ENCODE results near the gene BTBD6.
"Not testable (repeated sequence)": the region's sequence is repeated elsewhere in the genome, so short reads cannot be mapped to it uniquely, and the experiment has no call there.

Gene BTBD6

DNA sequence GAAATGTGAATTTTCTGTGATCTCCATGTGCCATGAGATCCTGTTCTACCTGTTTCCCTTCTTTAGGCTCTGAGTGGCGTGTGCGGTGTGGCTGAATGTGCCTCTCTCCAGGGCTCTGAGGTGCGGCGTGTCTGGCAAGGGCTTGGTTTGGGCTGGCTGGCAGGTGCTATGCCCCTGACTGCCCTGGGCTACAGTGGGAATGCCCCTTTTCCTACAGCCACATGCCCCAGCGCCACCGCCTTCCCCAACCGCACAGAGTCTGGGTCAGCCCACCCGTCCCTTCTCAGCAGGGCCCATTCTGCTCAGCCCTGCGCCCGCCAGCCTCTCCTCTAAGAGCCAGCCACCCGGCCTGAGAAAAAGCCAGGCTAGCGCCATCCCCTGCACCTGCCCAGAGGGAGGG, 24.7 kb downstream of the BTBD6 start:
- DNase-seq: no peak

DNA sequence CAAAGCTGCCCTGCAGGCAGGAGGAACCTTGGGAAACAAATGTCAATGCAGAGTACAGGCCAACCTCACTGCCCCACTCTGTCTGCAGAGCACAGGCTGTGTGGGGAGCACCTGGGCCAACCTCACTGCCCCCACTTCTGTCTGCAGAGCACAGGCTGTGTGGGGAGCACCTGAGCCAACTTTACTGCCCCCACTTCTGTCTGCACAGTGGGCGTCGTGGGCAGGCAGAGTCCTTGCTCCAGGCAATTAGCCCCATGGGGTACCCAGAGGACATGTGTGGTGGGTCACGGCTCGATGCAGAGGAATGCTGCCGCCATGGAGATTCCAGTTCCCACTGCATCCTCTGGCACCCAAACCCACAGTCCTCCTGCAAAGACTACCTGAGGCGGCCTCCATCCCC, 26.3 kb downstream of the BTBD6 start:
- no peak for DNase-seq

DNA sequence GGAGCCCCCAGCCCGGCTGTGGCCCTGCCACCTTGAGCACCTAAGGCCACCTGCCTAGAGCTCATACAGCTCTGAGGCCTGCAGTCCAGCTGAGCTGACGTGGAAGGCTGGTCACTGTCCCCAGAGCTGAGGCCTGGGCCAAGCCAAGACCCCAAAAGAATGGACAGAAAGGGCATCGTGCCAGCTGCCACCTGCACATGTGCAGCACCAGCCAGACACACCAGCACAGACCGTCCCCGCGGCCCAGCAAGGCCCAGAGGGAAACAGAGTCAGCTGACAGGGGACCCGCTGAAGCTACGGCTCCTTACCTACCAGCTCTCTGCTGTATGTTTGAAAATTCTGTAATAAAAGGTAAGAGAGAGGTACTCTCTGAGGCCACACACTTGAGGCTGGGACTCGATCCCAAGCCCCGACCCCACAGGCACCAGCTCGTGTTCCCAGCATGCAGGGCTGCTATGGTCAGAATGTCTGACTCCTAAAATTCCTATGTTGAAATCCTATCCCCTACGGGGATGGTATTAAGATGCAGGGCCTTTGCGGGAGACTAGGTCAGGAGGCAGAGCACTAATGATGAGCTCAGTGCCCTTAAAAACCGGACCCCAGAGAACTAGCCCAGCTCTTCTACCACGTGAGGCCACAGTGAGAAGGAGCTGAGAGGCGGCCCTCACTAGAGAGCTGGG, 27.1 kb downstream of the BTBD6 start:
- no peak for DNase-seq

DNA sequence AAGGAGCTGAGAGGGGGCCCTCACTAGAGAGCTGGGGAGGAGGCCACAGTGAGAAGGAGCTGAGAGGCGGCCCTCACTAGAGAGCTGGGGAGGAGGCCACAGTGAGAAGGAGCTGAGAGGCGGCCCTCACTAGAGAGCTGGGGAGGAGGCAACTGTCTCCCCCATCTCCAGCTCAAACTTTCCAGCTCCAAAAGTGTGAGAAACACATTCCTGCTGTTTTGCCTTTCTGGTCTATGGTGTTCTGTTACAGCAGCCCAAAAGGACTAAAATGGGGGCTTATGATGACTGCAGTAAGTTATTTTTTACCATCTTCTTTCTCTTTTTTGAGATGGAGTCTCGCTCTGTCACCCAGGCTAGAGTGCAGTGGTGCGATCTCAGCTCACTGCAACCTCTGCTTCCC, 29.1 kb downstream of the BTBD6 start:
- not testable (repeated sequence) for DNase-seq

DNA sequence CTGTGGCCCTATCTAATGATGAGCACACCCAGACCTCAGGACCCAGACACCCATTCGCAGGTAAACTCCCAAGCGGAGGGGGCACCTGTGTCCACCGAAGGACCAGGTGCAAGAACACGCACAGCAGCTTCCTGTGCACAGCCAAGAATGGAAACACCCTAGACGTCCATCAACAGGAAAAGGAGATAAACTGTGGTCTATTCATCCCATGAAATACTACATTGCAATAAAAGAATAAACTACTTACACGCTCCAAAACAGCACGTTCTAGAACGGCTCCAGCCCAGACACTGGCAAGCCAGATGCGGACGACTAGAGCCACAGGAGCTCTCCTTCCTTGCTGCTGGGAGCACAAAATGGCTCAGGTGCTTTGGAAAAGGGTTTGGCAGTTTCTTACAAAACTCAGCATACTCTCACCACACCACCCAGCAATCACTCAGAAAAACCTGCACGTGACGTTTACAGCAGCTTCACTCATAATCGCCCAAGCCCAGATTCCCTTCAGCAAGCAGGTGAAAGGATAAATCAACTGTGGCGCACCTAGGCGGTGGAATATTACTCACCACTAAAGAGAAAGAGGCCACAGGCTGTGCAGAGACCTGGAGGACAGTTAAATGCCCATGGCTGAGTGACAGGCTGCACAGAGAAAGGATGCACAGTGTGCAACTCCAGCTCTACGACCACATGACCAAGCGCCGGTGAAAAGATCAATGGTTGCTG, 31.5 kb downstream of the BTBD6 start:
- no peak for DNase-seq

DNA sequence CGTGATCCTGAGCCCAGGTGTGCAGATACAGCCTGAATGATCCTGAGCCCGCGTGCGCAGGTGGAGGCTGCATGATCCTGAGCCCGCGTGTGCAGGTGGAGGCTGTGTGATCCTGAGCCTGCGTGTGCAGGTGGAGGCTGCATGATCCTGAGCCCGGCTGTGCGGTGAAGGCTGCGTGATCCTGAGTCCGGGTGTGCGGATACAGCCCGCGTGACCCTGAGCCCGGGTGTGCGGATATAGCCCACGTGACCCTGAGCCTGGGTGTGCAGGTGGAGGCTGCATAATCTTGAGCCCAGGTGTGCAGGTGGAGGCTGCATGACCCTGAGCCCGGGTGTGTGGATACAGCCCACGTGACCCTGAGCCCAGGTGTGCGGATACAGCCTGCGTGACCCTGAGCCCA, 32.2 kb downstream of the BTBD6 start:
- DNase-seq: no peak

DNA sequence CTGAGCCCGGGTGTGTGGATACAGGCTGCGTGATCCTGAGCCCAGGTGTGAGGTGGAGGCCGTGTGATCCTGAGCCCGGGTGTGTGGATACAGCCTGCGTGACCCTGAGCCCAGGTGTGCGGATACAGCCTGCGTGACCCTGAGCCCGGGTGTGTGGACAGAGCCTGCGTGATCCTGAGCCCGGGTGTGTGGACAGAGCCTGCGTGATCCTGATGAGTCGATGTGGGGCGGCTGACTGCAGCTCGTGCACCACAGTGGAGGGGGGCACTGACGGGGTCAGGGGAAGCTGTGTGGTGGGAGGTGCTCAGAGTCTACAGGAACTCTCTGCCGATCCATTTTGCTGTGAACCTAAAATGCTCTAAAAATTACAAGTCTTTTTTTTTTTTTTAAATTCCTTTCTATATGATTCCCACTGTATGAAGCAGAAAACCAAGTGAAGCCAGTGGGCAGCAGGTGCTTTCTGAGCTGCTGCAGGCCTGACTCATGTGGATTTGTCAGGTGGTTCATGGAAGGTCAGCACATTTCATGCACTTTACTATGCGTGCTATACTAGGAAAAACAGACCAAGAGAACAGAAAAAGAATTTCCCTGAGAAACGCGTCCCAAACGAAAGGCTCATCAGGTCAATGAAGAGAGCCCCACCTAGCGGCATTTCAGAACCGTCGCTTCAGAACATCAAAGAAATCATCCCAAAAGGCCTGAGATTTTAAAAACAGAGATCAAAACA, 33.2 kb downstream of the BTBD6 start:
- no peak for DNase-seq

DNA sequence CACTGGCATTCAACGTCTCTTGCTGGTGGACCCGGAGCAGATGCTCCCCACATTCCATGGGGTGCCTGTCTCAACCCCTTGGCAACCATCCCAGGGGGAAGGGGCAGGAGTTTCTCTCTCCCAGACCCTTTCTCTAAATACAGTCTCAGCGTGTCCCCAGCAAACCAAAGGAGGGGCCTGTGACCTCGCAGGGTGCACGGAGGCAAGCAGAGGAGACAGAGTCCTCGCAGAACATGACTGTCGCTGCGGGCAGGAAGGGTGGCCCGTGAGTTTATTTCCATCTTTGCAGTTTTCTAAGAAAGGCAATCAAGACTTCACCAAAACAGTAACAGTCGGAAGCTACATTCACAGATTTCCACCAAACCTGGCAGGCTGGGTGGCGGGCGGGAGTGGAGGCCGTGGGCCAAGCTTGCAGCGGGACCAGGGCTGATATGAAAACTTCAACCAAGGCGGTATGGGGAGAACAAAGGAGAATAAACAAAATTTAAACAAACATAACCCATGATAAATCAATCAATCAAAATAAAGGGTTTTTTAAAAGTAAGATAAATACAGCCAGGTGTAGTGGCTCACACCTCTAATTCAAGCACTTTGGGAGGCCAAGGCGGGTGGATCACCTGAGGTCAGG, 33.9 kb downstream of the BTBD6 start:
- no peak for DNase-seq

DNA sequence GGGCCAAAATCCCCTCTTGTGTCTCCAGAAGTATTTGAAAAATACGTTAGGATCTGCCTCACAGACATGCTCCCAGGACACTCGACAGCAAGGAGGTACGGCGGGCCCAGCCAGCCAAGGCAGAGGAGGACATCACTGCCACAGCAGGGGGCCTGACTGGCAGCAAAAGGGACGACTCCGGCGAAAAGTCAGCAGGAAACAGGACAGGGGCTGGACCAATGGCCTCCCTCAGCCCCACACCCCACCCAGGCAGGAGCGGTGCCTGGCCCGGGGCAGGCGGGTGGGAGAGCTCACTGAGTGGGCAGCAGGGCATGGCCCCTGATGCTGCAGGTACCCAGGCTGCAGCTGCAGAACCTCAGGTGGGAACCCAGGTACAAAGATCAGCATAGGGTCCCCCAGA, 34.7 kb downstream of the BTBD6 start:
- DNase-seq: no peak

DNA sequence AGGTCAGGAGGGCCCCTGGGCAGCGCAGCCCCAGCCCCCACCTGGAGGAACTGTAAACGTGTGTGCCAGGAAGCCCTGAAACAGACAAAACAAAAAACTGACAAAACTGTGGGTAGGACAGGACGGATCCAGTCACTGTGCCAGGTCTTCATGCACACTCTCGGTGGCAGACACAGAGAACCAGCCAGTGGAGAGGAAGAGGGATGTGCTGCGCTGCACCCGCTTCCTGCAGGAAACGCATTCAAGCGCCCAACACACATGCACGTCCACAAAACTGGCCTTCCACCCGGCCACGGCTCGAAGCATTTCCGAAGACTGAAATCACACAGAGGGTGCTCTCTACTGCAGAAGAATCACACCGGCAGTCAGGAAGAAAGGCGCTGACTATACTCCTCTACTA, 35.6 kb downstream of the BTBD6 start:
- no peak for DNase-seq

DNA sequence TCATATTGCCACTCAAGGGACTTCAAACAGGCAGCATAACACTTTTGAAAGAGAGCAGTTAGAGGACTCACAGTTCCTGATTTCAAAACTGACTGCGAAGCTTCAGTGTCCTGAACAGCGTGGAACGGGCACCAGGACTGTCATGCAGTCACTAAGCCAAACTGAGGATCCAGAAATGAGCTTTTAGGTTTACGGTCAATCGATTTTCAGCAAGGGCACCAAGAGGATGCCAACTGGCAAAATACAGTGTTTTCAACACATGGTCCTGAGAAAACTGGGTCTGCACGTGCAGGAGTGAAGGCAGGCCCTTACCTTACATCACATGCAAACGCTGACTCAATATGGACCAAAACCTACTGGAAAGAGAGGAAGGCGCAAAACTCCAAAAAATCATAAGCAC, 36.8 kb downstream of the BTBD6 start:
- DNase-seq: no peak

DNA sequence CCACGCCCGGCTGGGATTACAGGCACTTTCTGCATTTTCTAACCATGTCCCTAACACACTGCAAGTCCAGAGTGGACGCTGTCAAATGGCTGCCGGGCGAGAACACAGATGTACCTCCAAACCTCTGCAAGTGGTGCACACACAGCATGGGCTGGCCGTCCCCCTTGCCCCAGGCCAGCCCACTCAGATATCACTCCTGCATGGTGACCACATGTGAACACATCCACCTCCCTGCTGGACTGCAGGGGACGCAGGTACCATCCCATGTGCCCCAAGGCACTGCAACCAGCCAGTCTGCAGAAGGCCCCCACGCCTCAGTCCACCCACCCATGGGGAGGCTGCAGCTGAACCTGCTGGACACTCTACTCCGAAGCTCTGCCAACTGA, 38.4 kb downstream of the BTBD6 start:
- no peak for DNase-seq

DNA sequence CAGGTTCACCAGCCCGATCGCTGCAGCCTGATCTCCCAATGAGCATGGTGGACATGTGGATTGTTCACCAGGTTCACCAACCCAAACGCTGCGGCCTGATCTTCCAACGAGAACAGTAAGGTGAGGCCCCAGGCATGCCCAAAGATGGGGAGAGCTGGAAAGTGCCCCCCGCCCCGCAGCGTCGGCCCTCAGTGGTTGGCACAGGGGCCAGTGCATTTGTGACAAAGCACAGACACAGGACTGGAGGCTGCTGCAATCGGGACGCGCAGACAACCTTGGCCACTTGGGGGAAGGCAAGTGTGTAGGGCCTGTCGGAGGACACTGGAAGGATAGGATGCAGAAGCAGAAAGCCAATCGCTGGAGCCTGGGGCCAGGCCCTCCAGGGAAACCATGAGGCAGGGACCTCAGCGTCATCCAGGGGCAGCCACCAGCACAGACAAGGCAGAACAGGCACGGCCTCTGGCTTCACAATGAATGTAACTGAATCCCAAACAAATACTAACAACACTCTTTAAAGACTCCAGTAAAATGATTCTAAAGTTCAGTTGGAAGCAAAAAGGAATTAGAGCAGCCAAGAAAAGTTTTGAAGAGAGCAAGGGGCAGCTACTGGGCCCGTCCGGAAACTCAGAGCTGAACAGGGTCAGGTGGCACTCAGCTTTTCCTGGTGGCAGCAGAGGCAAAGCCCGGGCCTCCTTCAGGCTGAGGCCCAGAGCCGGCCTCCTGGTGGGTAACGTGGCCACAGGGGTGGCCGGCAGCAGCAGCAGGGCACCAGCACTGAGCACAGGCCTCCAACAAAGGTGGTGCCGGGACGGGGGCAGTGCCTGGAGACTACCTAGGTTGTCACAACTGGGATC, 39.1 kb downstream of the BTBD6 start:
- no peak for DNase-seq

DNA sequence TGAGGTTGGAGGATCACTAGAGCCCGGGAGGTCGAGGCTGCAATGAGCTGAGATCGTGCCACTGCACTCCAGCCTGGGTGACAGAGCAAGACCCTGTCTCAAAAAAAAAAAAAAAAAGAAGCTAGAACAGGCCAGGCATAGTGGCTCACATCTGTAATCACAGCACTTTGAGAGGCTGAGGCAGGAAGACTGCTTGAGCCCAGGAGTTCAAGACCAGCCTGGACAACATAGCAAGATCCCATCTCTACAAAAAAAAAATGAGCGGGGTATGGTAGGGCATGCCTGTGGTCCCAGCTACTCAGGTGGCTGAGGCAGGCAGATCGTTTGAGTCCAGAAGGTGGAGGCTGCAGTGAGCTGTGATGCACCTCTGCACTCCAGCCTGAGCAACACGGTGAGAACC, 40.6 kb downstream of the BTBD6 start:
- DNase-seq: not testable (repeated sequence)

DNA sequence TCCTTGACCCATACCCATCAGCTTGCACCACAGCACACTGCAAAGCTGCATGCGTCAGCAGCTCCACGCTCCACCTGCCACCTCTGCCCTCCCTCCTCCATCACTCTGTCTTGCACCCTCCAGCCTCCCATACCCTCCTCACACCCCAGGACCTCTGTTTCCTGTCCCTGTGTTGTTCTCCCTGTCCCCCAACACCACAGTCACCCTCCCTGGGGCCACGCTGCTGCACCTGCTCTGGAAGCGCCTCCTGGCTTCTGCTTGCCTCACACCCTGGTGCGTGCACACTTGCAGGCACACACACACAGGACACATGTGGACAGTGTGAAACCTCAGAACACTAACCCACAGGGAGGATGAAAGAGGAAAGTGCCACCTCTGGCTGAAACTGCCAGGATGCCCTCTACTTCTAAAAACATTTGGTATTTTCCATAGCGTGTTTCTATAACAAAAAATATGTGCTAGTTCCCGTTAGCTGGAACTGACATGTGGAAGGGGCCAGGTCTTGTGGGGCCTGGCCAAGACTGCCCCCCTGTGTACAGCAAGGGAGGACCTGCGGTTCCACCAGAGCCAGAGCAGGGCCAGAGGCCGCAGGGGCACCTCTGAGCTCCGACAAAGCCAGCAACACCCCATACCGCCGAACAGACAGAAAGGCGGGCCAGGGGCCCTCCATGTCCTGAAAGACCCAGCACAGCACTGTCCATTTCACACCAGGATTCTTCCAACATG, 42.5 kb downstream of the BTBD6 start:
- DNase-seq: no peak

DNA sequence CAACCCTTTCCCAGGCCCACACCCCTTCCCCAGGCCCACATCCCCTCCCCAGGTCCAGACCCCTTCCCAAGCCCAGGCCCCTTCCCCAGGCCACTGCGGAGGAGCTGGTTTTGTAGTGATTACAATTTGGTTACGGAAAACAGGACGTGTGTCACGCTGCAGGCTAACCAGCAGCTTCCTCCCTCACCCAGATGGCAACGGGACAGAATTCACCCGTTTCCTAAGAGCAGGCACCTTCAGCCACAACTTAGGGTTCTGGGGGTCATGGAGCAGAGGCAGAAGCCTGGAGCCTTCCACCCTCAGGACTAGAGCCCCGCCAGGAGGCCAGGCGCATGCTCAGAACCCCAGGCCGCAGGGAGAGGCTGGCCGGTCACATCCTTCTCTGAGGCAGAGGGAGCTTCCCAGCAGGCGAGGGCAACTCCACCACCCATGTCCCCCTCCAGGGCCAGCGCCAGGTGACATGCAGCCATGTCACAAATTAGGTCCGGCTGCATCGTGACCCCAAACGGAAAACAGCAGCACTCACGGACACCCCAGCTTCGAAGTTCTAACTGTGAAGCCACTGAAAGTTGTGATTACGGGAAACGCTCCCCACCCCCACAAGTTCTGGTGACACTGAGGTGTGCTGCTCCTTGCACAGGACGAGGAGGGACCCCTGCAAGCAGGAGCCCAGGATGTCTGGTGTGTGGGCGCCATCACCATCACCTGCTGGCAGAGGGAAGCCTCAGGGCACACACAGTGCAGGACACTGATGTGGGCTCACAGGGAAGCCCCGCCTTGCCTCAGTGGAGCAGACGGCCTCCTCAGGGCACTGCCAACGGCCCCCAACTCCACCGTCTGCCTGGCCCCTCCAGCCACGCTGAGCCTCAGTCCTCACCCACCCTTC, 44.7 kb downstream of the BTBD6 start:
- DNase-seq: no peak

DNA sequence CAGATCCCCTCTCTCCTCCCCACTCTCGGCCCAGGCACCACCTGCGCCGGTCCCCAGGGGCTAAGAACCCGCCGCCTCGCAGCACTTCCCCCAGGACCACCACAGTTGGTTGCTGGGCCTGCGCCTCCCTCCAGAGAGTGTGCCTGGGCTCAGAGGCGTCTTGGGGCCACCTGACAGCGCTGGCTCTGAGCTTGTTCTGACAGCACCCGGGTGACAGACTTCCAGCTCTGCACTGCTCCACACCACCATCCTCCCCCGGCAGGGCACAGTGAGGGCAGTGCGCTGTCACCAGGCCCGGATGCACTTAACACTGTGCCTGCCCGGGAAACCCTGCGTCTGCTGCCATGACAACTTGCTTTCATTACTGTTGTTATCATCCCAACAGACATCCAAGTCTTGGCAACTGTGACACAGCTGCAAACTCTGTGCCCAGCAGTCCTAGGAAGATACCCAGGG, 45.8 kb downstream of the BTBD6 start:
- DNase-seq: no peak

DNA sequence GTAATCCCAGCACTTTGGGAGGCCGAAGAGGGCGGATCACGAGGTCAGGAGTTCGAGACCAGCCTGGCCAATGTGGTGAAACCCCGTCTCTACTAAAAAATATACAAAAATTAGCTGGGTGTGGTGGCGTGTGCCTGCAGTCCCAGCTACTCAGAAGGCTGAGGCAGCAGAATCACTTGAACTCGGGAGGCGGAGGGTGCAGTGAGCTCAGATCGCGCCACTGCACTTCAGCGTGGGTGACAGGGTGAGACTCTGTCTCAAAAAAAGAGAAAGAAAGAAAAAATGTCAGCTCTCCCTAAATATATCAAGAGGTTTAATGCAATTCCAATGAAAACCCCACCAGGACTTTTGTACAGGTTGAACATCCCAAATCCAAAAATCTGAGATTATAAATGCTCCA, 49.0 kb downstream of the BTBD6 start:
- DNase-seq: not testable (repeated sequence)

DNA sequence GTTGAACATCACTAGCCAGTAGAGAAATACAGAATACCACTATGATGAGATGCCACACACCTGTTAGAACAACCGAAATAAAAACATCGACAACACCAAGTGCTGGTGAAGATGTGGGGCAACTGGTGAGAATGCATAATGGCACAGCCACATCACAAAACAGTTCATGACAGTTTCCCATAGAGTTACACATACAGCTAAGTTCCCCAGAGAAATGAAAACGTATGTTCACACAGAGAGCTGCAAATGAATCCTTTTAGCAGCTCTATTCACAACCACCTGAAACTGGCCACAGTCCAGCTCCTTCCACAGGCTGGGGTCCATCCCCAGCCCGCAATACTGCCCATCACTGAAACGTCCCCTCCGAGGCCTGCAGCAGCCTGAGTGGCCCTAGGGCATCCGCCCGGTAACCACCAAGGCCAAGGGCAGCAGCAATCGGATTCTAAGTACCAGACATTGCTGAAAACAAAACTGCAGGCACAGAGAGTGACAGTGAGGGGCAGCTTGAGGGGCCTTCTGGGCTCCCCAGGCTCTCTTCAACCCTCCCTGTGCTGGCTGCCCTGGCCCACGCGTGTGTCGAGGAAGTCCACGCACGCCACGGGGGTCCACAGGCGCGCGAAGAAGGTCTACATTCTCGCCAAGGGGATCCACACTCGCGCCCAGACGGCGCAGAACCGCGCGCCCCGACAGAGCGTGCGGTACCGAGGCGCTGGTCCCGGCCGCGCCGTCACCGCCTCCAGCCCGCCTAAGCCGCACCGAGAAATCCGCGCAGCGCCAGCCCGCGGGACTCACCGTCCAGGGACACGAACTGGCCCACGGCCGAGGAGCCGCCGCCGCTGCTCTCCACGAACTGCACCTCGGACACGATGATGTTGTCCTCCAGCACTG, 51.6 kb downstream of the BTBD6 start:
- DNase-seq: no peak

Data from NK-92 treated with Interleukin-12 subunit alpha and Interleukin-12 subunit beta, amount 100 ng/mL, for 24 hours (cell line).